HG03097 (cell line): ENCODE results near the gene RAB11FIP3.
"Not testable (repeated sequence)": the region's sequence is repeated elsewhere in the genome, so short reads cannot be mapped to it uniquely, and the experiment has no call there.

Experiments used
- ATAC-seq: cut with Tn5 transposase; IDR thresholded peaks from one replicate; pipeline ENCODE4 v1.9.1; 2021; ENCODE audit not compliant: unreplicated experiment, low FRiP score

Gene RAB11FIP3

GRCh38 chr16:491220-491919 lies 65.9 kb downstream of the RAB11FIP3 start:
- ATAC-seq, result no peak

- ATAC-seq, result no peak
These were observed 66.9 kb downstream of the RAB11FIP3 start for GRCh38 chr16:492211-492875.

- ATAC-seq, result not testable (repeated sequence)
These were observed 69.2 kb downstream of the RAB11FIP3 start for GRCh38 chr16:494676-495075.

GRCh38 chr16:495127-495748 lies 69.8 kb downstream of the RAB11FIP3 start:
- no peak for ATAC-seq

- ATAC-seq, result no peak
These were observed 70.8 kb downstream of the RAB11FIP3 start for GRCh38 chr16:496097-496886.

GRCh38 chr16:497258-497657 lies 71.8 kb downstream of the RAB11FIP3 start:
- ATAC-seq, result no peak

GRCh38 chr16:499924-500323 lies 74.5 kb downstream of the RAB11FIP3 start:
- ATAC-seq, result no peak

- no peak for ATAC-seq
These were observed 75.3 kb downstream of the RAB11FIP3 start for GRCh38 chr16:500709-501108.

- ATAC-seq, result no peak
These were observed 76.9 kb downstream of the RAB11FIP3 start for GRCh38 chr16:502179-502943.

- no peak for ATAC-seq
These were observed 78.0 kb downstream of the RAB11FIP3 start for GRCh38 chr16:503150-504071.

GRCh38 chr16:505479-506245 lies 80.2 kb downstream of the RAB11FIP3 start:
- ATAC-seq, result no peak

GRCh38 chr16:506246-506546 lies 80.7 kb downstream of the RAB11FIP3 start:
- no peak for ATAC-seq

- ATAC-seq, result not testable (repeated sequence)
These were observed 82.1 kb downstream of the RAB11FIP3 start for GRCh38 chr16:507527-507926.

- no peak for ATAC-seq
These were observed 82.5 kb downstream of the RAB11FIP3 start for GRCh38 chr16:507996-508395.

GRCh38 chr16:508884-509736 lies 83.7 kb downstream of the RAB11FIP3 start:
- ATAC-seq, result no peak

- no peak for ATAC-seq
These were observed 84.8 kb downstream of the RAB11FIP3 start for GRCh38 chr16:510066-510825.

GRCh38 chr16:512802-513201 lies 87.4 kb downstream of the RAB11FIP3 start:
- ATAC-seq, result no peak
